ENCODE data around the gene ZRANB3.

- no peak for TF ChIP-seq EZH2 (IDR thresholded peaks at IDR 0.05)
- no peak for TF ChIP-seq POLR2AphosphoS5 (IDR thresholded peaks at IDR 0.05; ENCODE audit: borderline replicate concordance, low read depth, low read length)
Observed at GRCh38 chr2:135422898-135423297, 108.1 kb downstream of the ZRANB3 start.
